Panc1 (cell line): ENCODE results near the gene ESR1.

Experiments
- POLR2AphosphoS5 ChIP-seq: IDR thresholded peaks from 2 replicates; pipeline ENCODE4 v1.6.1; 2012; ENCODE audit warnings: mild to moderate bottlenecking, low read depth, low read length, moderate library complexity
- SIN3A ChIP-seq: IDR thresholded peaks from 2 replicates; pipeline ENCODE4 v1.6.1; 2012; ENCODE audit warnings: low read depth, mild to moderate bottlenecking, low read length, moderate library complexity, borderline replicate concordance; ENCODE audit not compliant: insufficient read depth
- TF ChIP-seq, protein P1 (sequence below): fragments of 450-650 bp; IDR thresholded peaks from 2 replicates; pipeline ENCODE4 v1.5.1; 2017; ENCODE audit warnings: mild to moderate bottlenecking
- TF ChIP-seq, protein P2 (sequence below), 2 experiments: IDR thresholded peaks; 2 replicates each; pipeline ENCODE4 v1.6.1; 2011 to 2012; ENCODE audit warnings: low read depth in 2 of 2, control low read depth in 1 of 2, low read length in 1 of 2, mild to moderate bottlenecking in 1 of 2, moderate library complexity in 1 of 2; ENCODE audit not compliant: insufficient read depth in 1 of 2

DNA sequence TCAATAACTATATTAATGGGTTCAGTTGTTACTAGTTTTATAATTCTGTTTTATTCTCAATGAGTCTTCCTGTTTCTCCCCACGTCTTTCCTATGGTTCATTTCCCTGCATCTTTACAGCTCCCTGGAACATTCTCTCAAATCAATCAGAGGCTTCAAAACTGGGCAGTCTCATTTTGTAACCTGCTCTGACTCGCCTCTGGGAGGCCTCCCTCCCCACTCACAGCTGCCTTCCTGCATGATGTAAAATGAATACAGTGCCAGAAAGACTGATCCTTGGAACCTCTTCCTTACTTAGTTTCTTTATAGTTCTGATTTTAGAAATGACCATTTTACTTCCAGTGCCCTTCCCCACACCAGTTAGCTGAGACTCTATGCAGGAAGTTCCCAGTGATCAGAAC is 103.9 kb downstream of the ESR1 start:
- TF ChIP-seq POLR2AphosphoS5 = no peak
- TF ChIP-seq, protein P1, sequence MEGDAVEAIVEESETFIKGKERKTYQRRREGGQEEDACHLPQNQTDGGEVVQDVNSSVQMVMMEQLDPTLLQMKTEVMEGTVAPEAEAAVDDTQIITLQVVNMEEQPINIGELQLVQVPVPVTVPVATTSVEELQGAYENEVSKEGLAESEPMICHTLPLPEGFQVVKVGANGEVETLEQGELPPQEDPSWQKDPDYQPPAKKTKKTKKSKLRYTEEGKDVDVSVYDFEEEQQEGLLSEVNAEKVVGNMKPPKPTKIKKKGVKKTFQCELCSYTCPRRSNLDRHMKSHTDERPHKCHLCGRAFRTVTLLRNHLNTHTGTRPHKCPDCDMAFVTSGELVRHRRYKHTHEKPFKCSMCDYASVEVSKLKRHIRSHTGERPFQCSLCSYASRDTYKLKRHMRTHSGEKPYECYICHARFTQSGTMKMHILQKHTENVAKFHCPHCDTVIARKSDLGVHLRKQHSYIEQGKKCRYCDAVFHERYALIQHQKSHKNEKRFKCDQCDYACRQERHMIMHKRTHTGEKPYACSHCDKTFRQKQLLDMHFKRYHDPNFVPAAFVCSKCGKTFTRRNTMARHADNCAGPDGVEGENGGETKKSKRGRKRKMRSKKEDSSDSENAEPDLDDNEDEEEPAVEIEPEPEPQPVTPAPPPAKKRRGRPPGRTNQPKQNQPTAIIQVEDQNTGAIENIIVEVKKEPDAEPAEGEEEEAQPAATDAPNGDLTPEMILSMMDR = no peak
- no peak for TF ChIP-seq SIN3A
- TF ChIP-seq, protein P2, sequence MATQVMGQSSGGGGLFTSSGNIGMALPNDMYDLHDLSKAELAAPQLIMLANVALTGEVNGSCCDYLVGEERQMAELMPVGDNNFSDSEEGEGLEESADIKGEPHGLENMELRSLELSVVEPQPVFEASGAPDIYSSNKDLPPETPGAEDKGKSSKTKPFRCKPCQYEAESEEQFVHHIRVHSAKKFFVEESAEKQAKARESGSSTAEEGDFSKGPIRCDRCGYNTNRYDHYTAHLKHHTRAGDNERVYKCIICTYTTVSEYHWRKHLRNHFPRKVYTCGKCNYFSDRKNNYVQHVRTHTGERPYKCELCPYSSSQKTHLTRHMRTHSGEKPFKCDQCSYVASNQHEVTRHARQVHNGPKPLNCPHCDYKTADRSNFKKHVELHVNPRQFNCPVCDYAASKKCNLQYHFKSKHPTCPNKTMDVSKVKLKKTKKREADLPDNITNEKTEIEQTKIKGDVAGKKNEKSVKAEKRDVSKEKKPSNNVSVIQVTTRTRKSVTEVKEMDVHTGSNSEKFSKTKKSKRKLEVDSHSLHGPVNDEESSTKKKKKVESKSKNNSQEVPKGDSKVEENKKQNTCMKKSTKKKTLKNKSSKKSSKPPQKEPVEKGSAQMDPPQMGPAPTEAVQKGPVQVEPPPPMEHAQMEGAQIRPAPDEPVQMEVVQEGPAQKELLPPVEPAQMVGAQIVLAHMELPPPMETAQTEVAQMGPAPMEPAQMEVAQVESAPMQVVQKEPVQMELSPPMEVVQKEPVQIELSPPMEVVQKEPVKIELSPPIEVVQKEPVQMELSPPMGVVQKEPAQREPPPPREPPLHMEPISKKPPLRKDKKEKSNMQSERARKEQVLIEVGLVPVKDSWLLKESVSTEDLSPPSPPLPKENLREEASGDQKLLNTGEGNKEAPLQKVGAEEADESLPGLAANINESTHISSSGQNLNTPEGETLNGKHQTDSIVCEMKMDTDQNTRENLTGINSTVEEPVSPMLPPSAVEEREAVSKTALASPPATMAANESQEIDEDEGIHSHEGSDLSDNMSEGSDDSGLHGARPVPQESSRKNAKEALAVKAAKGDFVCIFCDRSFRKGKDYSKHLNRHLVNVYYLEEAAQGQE (IDR thresholded peaks at IDR 0.05; ENCODE audit: insufficient read depth in 1 of 2, low read depth in 2 of 2, low read length in 1 of 2) = no peak
